GM19025 (cell line): ENCODE measurements around the gene ZDHHC14.
A peak's percentile ranks its signal among the peaks of the same experiment; 100 is the strongest.
"Not testable (repeated sequence)": the region's sequence is repeated elsewhere in the genome, so short reads cannot be mapped to it uniquely, and the experiment has no call there.

Experiments
- ATAC-seq: cut with Tn5 transposase; IDR thresholded peaks from one replicate; pipeline ENCODE4 v1.9.1; 2021; ENCODE audit warnings: mild to moderate bottlenecking, low read depth, moderate library complexity; ENCODE audit not compliant: unreplicated experiment

Gene ZDHHC14

DNA sequence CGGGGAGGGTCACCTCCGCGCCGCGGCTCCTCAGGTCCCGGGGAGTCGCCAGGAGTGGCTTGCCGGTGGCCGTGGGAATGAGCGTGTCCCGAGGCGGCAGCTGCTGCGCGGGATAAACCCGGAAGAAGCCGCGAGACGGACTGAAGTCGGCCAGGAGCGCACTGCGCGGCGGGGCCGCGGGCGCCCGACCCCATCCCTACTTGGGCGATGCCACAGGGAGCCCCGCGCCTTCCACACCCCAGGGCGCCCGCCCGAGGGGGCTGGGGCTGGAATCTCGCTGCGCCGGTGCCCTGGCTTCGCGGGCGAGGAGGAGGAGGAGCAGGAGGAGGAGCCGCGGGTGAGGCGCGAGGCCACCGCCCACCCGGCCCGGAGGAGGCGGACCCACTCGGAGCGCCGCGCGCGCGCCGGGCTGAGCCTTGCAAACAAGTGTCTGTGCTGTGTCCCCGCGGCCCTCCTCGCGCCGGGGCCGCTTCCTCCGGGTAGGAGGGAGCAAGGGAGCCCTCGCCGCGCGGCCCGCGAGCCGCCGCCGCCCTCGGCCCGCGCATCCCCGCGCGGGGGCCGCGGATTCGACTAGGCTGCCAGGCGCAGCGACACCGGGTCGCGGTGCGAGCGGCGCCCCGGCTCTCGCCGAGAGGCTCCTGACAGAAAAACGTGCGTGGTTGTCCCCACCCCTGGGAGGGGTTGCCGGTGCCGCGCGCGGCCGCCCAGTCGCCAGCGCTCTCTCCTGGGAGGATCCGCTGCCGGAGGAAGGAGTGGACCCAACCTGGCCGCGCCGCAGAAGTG lies at the start of gene ZDHHC14:
Gene ZDHHC14 (plus strand): TSS at position 412 of the 783 bp plus-strand sequence.
- peak; percentile 78 for ATAC-seq

GRCh38 chr6:157332813-157333212 lies 48.2 kb upstream of the ZDHHC14 start:
- no peak for ATAC-seq

DNA sequence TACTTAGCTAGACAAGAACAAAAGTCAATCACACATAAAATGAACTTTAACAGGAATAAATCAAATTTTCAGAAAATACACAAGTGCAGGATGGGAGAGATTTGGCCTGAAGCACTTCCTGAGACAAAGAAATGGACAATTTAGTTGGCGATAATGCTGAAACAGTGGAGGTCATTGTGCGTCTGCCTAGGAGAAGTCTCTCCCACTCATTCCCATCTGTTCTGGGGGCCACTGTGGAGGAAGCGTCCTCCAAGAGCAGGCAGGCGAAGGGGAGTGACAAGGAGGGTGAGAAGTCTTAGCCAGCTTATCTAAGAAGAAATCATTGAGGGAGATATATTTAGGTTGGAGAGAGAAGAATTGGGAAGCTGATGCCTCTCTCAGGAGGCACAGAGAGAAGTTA lies 47.5 kb upstream of the ZDHHC14 start:
- no peak for ATAC-seq

GRCh38 chr6:157333956-157334355 lies 47.0 kb upstream of the ZDHHC14 start:
- ATAC-seq = no peak

GRCh38 chr6:157335829-157336228 lies 45.2 kb upstream of the ZDHHC14 start:
- ATAC-seq = no peak

DNA sequence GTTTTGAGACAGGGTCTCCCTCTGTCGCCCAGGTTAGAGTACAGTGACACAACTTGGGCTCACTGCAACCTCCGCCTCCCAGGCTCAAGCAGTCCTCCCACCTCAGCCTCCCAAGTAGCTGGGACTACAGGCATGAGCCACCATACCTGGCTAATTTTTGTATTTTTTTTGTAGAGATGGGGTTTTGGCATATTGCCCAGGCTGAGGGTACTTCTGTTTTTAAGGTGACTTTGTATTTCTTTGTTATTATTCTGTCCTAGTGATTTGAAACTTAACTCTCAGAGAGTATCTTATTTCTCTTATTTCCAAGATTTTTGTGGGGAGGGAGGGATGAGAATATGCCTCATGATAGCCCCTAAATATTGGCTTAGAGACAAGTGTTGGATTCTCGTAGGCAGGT lies 43.7 kb upstream of the ZDHHC14 start:
- ATAC-seq = not testable (repeated sequence)

DNA sequence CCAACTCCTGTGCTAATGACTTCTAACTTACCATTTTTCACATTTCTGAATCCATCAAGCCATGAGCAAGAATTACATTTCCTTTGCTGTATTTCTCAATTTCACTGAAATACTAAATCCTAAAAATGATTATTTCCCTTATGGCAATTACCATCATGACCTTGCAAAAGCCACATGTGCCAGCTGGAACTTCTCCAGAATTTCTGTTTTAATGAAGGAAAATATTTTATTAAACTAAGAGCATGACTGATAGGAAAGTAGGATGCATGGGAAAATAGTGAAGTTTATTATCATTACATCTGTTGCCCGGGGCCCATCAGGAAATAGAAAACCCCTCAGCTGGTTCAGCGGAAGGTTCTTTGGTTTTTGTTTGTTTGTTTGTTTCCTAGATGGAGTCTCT lies 43.2 kb upstream of the ZDHHC14 start:
- no peak for ATAC-seq

DNA sequence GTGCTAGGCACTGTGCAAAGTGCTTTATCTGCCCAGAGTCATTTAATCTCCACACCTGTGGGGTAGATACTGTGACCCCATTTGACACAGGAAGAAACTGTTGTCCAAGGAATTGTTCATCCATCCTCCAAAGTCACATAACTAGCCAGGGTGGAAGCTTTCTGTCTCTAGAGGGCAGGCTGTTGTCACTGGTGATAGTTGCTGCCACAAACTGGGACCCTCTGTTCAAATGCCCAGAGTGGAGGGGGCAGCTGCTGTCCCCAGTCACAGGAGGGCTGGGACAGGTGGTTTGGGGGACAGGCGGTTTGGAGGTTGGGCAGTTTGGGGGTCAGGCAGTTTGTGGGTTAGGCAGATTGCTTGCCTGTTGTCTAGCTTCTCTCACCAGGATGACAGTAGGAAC lies 41.6 kb upstream of the ZDHHC14 start:
- no peak for ATAC-seq

GRCh38 chr6:157343732-157344131 lies 37.3 kb upstream of the ZDHHC14 start:
- ATAC-seq = no peak

- no peak for ATAC-seq
Observed at GRCh38 chr6:157346373-157346772, 34.6 kb upstream of the ZDHHC14 start.

DNA sequence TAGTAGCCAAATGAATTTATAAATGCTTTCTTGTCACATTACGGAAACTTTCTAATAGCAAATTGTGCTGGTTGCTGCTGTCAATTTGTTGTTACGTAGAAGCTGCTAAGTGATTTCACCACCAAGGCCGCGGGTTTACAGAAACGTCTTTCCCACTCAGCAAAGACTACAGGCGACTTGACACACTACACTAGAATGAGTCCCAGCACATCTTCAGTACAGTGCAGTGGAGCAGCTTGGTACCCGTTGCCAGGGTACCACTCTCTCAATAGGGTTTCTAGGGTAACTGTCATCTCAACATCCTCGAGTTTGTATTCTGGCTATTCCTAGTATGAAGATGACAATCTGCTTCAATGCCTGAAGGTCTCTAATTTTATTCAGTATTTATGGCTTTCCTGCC lies 22.7 kb upstream of the ZDHHC14 start:
- ATAC-seq = no peak

GRCh38 chr6:157361886-157362285 lies 19.1 kb upstream of the ZDHHC14 start:
- no peak for ATAC-seq

- no peak for ATAC-seq
Observed at GRCh38 chr6:157364705-157365104, 16.3 kb upstream of the ZDHHC14 start.

GRCh38 chr6:157366648-157367047 lies 14.3 kb upstream of the ZDHHC14 start:
- ATAC-seq = no peak

DNA sequence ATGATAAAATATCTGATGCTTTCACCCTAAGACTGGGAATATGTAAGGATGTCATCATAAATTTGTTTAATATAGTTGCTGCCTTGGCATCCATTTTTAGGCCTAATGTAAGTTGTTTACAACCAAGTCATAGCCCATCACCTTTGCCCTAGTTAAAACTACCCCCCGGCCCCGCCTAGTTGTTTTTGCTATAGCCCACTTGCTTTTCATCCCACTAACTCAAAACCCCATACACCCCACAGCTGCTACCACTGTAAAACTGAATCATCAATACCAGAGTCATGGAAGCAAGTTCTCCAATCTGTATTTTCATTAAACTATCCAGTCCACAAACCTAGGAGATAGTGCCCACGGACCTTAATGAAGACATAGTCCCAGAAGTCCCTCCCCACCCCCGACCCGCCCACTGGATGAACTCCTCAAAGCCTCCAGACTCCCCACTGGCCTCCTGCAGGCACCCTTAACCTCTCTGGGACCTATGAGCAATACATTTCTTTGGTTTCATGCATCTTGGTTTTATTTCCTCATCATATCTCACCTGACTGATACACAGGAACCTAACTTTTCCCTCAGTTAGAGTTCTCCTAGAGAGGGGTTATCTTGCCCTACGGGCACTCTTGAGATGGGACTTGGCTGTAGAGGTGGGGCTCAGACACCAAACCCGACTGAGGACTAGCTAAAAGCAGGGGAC lies 12.5 kb upstream of the ZDHHC14 start:
- no peak for ATAC-seq

- ATAC-seq = no peak
Observed at GRCh38 chr6:157370755-157371154, 10.2 kb upstream of the ZDHHC14 start.

- ATAC-seq = no peak
Observed at GRCh38 chr6:157372501-157373280, 8.3 kb upstream of the ZDHHC14 start.

DNA sequence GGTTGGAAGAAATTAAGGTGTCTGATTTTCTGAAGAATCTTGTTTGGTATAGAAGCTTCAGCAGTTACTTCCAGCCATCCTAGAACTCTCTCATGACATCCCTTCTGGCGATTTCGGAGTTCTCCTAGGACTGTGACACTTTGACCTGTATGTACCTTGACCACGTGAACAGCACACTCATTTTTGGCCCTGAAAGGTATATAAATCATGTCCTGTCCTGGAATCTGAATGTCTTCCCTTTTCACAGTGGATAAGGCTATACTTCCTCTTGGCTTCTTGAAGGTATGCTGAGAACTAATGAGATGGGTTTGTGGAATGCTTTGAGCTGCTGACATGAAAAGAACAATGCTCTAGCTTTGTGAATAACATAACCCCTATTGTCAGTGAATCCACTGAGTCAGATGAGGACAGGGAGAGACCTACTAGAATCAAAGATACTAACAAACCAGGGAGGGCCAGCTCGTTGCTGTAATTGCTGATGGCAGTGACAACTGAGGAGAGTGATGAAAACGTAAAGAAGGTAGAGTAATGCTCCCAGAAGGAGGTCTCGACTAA lies 6.0 kb upstream of the ZDHHC14 start:
- no peak for ATAC-seq

GRCh38 chr6:157376241-157376640 lies 4.7 kb upstream of the ZDHHC14 start:
- ATAC-seq = no peak

- ATAC-seq = no peak
Observed at GRCh38 chr6:157376706-157377230, 4.2 kb upstream of the ZDHHC14 start.
